Activated CD4-positive, alpha-beta T cell treated with anti-CD3 and anti-CD28 coated beads, Interleukin-2, amount 50 U/mL, for 48 hours (primary cell): ENCODE measurements around the gene POU3F3.

ENCODE experiments used
- DNase-seq, 2 experiments: peaks; one replicate each; pipeline ENCODE4 v3.0.0-alpha.2; 2020

POU3F3 gene

DNA sequence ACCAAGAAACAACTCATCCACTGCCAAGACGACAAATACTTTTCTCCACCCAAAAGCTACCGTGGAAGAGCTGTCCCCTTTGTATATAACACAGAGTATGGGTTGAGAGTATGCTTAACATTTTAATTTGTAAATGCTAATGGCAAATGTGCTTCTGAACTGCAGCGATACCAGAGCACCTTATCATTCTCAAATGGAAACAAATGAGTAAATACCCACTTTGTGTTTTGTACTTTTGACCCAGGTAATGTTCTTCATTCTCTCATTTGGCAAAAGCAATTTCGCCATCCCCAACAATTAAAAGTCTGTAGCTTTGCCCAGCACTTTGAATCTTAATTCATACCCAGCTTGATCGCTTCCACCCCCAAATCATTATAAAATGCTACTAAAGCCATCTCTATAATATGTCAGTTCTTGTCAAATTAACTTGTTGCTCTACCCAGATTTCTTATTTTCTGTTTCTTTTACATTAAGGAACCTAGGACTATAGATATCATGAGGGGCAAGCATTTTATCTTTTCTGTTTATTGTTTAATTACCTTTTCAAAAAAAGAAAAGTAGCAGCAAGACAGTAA lies 6.2 kb upstream of the POU3F3 start:
- DNase-seq = no peak

DNA sequence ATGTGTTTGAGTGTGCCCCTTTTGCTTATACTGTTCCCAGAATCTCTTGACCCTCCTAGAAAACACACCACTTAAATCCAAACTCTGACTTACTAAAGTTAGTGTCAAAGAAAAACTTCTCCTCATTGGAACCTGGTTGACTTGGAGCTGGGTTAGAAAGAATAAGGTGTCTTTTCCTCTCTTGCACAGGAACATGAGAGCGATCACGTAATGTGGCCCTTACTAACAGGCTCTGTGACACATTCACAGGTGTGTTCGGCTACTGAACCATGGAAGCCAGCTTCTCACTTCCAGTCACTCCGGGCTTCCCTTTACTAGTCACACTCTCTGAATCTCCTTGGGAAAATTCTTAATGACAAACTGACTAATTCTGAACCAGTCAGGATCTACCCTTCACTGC lies 5.4 kb upstream of the POU3F3 start:
- DNase-seq = no peak

DNA sequence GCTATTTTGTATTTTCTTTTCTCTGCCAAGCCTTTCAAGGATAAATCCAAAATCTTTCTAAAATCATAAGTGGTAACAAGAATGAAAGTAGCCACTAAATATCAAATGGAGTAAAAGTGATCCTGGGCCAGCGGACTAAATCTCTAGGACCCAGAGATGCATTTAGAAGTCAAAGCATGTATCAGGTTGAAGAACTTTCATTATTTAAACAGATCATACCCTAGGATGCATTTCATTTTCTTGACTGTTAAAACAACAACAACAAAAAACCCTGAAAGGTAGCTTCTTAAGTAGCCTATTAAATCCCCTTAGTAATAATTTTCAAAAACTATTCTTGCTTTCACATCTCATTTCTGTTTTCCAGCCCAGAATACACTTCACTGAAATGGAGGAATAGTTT lies 4.8 kb upstream of the POU3F3 start:
- DNase-seq = no peak

DNA sequence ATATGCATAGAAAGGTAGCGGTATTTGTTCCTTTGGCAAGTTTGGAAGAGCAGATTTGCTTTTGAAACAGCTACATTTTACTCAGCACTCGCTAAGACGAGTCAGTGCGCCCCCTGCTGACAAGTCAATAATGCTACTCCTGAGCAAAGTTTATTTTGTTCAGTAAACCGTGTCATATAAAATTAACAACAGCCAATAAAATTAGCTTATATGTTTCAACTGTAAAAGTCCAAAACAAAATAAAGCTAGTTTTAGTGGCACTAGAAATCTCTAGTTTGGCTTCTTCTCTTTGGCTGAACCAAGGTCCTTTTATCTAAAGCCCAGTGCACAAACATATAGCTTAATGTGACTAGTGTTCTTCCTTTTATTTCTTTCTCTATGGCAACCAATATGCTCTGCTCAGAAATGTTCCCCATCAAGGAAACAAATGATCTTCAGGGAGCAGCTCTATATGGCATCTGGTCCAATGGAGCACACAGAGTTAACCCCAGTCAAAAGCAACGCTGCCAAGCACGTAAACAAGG lies 4.2 kb upstream of the POU3F3 start:
- DNase-seq = peak; percentile 66 to 77

DNA sequence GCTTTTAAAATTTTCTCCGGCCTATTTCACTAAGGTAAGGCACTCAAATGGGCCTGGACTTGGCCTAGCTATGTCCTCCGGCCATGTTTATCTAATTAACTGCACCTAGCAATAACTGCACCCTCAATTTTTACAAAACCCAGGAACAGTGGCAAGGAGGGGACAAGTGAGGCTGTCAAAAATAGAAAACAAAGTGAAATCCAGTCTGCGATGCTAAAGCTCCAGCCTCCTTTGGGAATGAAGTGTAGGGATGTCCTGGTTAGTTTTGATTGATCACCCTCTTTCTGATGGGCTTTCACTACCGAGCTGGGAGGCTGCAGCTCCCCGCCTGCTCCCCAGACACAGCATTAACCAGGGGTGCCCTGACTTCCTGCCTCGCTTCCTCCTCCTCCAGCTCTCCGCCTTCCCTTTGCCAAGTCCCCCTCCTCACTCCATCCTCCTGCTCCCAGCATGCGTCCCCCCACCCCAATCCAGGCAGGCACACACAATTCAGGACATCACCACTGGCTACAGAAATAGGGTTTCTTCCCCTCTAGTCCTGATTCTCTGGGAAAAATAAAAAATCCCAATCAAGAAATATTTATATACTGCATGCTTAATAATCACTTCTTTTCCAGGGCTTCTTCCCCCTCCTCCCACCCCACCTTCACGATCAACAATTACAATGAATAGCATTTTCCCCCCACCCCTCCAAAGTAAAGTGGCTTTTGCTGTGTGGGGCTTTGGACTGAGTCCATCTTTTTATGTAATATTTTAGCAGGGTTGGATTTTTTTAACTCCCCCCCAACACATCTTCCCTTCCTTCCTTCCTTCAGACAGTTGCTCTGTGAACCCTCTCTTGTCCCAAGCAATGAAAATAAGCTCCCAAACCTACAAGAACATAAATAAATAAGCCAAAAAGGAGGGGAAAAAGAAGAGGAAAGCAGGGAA lies 3.3 kb upstream of the POU3F3 start:
- DNase-seq = no peak

DNA sequence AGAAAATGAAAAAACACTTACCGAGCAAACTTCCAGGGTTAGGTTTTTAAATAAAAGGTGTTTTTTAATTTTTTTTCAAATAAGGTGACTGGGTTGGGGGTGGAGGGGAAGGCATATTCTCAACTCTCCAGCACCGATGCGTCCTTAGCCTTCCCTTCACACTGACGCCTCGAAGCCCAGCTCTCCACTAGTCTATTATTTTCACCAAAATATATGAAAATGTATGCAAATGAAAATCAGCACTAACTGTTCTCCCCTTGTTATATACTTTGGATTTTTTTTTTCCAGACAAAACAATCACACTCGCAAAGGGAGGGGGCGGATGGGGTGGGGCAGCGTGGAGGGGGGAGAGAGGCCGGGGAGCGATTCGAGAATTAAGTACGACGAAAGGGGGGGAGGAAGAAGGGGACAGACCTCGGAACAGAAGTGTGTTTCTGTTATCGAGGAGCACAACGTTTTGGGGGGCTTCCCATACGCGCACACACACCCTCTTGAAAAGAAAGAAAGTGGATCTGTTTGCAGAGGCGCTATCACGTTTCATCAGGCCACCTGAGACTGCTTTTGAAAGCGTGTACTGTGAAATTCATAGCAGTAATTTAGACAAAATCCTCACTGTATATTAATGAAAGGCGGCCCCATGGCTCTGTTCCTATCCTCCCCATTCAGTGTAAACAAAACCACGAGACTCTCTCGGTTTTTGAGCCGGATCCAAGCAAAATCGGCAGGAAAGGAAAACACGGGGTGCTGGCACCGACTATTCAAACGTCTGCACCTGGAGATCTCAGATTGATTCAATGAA lies 2.4 kb upstream of the POU3F3 start:
- no peak for DNase-seq

DNA sequence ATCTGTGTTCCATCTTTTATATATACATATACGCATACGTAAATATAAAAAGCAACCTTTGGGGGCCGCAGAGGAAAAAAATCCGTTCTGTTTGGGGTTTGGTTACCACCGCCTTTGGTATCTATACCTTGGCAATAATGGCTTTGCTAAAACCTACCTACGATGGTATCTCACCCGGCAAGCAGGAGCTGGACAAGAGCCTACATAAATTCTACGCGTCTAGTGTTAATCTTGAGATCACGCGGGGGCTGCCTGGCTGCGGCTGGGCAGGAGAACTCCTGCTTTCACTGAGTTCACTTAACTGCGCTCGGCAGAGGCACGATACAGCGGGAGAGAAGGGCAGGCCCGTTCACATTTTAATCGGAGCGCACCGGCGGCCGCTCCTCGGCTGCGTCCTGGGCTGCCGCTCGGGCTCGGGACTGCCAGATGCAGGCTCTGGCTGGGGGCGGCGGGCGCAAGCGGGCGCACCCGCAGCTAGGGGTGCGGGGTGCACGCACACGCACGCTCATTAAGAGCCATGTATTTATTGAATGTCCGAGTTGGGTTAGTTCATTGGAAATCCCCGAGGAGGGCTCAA lies 1.7 kb upstream of the POU3F3 start:
- DNase-seq = no peak

DNA sequence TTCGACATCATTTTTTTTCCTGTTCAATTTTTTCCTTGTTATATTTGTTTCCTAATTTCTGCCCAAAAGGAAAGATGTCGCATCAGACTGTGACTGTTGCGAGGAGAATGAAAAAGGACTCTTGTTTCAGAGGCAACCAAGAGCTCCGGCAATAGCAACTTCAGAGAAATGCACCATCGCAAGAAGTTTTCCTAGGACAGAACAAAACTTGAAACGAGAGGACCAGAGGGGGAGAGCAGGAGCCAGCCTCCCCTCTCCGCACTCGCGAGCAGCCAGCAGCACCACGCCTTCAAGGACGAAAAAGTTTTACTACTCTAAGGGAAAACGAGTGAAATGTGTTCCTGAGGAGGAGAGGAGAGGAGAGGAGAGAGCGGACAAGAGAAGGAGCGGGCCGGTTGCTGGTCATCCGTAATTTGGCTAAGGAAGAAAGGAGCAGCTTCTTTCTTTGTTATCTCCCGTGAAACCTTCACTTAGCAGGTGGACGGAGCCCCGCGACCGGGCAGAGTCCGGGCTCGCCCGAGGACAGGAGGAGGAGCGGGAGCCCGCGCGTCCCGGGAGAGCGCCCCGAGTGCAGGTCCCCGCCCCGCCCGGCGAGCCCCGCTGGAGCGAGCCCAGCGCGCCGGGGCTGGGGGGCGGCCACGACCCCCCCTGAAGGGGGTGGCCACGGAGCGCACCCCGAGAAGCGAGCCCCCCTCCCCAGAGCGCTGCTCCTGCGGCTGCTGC lies 744 bp downstream of the POU3F3 start:
- DNase-seq = no peak

DNA sequence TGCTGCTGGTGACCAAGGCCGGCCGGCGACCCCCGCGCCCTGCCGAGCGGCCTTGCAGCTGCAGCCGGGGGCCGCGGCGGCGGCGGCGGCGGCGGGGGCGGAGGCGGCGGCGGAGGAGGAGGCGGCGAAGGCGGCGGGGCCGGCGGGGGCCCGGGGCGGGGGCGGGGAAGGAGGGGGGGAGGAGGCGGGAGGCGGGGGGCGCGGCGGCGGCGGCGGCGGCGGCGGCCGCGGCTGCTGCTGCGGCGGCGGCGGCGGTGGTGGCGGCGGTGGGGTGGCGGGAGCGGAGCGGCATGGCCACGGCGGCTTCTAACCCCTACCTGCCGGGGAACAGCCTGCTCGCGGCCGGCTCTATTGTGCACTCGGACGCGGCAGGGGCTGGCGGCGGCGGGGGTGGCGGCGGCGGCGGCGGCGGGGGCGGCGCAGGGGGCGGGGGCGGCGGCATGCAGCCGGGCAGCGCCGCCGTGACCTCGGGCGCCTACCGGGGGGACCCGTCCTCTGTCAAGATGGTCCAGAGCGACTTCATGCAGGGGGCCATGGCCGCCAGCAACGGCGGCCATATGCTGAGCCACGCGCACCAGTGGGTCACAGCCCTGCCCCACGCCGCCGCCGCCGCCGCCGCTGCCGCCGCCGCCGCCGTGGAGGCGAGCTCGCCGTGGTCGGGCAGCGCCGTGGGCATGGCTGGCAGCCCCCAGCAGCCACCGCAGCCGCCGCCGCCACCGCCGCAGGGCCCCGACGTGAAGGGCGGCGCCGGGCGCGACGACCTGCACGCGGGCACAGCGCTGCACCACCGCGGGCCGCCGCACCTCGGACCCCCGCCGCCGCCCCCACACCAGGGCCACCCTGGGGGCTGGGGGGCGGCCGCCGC lies 1.5 kb downstream of the POU3F3 start:
- no peak for DNase-seq

DNA sequence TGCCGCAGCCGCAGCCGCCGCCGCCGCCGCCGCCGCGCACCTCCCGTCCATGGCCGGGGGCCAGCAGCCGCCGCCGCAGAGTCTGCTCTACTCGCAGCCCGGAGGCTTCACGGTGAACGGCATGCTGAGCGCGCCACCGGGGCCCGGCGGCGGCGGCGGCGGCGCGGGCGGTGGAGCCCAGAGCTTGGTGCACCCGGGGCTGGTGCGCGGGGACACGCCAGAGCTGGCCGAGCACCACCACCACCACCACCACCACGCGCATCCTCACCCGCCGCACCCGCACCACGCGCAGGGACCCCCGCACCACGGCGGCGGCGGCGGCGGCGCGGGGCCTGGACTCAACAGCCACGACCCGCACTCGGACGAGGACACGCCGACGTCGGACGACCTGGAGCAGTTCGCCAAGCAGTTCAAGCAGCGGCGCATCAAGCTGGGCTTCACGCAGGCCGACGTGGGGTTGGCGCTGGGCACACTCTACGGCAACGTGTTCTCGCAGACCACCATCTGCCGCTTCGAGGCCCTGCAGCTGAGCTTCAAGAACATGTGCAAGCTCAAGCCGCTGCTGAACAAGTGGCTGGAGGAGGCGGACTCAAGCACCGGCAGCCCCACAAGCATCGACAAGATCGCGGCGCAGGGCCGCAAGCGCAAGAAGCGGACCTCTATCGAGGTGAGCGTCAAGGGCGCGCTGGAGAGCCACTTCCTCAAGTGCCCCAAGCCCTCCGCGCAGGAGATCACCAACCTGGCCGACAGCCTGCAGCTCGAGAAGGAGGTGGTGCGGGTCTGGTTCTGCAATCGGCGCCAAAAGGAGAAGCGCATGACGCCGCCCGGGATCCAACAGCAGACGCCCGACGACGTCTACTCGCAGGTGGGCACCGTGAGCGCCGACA lies 2.4 kb downstream of the POU3F3 start:
- DNase-seq = no peak

DNA sequence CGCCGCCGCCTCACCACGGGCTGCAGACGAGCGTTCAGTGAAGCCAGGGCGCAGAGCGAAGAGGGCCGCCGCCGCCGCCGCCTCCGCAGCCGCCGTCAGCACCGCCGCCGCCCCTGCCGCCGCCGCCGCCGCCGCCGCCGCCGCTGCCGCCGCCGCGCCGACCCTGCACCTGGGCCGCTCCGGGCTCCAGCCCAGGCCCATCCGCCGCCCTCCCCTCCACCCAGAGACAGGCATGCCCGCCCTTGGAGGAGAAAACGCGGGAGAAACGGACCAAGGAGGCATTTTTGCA lies 3.0 kb downstream of the POU3F3 start:
- no peak for DNase-seq

DNA sequence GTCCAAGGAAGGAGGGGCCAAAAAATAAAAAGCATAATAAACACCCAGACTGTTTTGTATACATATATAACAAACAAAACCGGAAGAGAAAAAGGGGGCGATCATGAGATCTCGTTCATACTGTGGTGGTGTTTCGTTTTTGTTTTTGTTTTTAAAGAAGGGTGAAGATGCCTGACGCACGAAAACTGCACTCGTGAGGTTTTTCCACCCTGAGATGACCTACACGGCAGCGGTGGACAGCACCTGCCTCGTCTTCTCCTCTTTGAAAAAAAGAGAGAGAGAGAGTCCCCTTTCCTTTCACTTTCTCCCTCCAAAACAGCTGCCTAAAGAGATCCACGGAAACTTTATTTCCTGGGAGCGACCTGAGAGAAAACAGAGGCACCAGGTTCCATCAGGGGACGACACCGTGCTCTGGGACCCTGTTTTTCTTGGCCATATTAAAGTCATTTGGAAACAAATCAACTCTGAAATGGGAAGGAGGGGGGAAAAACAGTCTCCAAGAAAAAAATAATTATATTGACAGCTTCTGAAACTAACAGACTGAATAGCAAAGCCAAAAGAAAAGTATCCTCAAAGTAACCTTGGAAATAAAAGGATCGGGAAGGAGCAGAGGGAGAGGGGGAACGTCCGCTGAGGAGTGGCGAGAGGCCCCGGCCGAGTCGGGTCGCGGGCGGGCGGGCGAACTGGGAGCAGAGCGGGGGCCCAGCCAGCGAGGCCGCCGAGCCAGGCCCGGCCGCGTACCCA lies 3.5 kb downstream of the POU3F3 start:
- no peak for DNase-seq

DNA sequence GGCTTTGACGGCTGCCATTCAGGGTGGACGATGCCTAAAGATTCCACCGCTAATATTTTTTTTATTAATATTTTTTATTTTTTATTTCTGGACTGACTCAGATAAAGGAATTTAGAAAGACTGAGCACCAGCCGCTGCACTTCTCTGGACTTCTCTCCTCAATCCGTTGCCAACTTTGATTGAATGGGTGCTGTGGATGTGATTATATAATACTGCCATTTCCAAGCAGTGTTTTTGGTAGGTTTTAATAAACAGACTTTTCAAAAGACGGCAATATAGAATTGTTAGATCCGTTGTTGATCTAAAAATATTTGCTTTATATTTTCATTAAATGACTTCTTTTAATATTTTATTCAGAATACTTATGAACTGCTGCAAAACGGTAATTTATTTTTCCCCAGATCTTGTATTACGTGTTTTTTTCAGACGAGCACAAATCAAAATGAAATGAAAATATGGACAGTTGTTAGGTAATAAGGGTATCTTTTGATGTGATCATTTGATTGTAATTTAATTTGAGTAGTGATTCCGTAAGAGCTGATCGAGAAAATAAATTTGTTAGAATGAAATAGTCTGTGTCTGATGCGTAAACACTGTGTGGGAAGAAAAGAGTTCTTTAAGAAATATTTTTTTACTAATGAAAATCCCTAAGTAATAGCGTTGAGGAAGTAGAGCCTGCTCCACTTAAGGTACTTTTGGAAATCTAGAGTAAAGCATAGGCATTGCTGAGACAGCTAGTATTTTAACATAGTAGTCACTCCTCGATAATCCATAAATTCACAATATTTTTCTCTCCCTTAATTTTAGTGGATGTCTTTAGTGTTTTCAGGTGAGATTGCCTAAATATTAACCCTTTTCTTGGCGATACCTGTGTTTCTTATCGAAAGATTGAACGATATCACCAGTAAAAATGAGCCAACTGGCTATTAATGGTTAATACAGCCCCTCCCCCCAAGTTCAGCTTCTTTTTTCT lies 4.4 kb downstream of the POU3F3 start:
- no peak for DNase-seq

DNA sequence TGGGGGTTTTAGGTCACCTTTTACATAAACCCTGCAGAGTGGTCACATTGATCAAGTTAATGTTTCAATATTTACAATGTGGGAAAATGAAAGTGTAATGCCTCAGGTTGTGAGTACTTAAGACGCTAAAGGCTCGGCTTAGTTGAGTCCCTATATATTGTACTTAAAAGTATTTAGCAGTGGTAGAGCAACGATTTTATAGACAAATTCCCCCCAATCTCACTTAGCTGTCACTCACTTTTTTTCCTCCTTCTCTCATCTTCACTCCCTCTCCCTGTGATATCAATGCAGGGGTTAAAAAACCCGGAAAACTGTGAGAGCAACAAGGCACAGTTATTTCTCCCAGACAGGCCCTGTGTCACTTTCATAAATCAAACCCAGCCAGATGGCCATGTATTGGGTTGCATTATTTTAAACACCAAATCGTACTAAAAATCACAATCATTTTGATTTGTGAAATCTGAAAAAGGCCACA lies 5.4 kb downstream of the POU3F3 start:
- no peak for DNase-seq

DNA sequence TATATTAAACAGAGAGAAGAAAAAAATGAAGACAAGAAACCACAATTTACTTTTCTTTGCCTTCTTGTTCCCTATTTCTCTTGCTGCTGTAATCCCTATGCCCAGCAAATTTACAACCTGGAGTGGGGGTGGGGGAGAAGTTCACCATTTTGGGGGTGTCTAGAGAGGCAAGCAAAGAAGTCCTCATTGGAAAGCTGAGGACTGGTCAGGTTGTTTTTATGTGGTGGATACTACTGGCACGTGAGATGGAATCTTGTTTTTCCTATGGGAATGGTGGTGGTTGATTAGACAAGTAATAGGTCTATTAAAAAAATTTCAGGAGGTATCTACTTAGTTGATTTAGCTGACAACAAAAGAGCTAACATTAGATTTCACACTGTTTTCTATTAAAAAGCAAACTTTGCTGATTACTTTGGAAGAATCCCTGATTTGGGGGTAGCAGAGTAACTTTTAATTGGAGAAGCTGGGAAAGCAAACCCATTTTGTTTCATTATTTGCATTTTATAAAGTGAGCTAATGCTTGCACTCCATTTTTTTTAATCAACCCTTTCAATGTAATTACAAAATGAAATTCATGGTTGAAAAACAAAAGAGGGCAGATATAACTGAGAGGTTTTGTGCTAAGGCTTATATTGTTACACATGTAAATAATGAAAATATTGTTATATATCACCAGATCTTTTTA lies 6.0 kb downstream of the POU3F3 start:
- DNase-seq = no peak

DNA sequence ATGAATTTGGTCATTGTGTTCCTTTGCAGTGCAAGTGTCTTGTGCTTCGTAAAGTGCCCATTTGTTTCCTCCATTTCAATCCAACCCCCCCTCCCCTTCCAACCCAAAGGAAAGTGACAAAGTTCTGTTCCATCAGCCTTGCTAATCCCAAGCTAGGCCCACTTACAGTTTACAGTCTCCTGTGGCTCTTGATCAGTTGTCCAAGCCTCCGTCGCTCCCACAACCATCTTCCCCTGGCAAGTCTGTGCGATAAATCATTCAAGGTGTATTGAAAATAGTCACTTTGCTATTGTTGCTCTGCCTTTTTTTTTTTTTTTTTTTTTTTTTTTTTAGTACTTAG lies 6.5 kb downstream of the POU3F3 start:
- no peak for DNase-seq

DNA sequence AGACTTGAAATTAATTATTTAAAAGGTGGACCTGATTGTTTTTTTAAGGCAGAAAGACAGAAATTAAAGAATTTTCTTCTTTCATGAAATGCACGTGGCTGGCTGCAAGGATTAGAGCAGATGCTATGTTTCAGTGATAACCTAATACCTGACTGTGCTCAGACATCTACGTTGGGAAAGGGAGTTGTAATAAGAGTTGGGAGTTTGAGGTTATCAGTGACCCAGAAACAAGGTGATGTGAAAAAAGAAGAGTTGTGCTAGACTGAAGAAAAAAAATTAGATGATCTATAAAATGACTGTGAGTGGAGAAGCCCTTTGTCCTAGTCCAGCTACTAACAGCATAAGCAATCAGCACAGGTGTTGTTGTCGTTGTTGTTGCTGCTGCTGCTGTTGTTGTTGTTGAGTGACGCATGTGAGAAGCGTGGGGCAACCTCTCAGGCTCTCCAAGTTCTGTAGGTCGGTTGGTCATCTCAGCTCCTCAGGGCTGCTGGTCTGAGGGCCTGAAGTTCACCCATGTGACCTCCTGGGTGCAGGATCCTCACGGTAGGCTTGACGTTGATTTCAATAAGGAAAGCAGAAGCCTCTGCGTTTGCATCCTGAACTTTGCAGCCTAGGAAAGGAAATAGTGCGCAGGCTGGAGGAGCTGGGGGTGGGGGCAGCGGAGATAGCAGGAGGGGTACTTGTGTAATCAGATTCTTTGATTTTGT lies 7.6 kb downstream of the POU3F3 start:
- DNase-seq = no peak
